Tongue (tissue), 2 donors: ENCODE data around the gene LIMCH1. TPM values are rescaled to one million over a fixed set of nuclear protein-coding genes. Genes with fewer than 3 reads are reported as not detected.
"Not testable (repeated sequence)": the region's sequence is repeated elsewhere in the genome, so short reads cannot be mapped to it uniquely, and the experiment has no call there.

Source experiments
- DNase-seq: peaks from one replicate; pipeline ENCODE4 v3.0.0-alpha.2; 2015
- total RNA-seq: library from RNA; depleted of rRNA; stranded (reverse); fragments of >200 nt; gene quantifications from one replicate; pipeline ENCODE4 v1.2.3, GENCODE V29; 2014

The LIMCH1 gene
- total RNA-seq, 1 donor from 2014 or later = 177 TPM

GRCh38 chr4:41645728-41646390 is 107.9 kb downstream of the LIMCH1 start:
- no peak for DNase-seq

- no peak for DNase-seq
Observed at GRCh38 chr4:41646862-41647261, 108.9 kb downstream of the LIMCH1 start.

- no peak for DNase-seq
Observed at GRCh38 chr4:41647383-41647782, 109.4 kb downstream of the LIMCH1 start.

- not testable (repeated sequence) for DNase-seq
Observed at GRCh38 chr4:41651150-41651549, 113.2 kb downstream of the LIMCH1 start.

- no peak for DNase-seq
Observed at GRCh38 chr4:41652971-41653370, 115.0 kb downstream of the LIMCH1 start.

- DNase-seq = no peak
Observed at GRCh38 chr4:41653523-41653922, 115.6 kb downstream of the LIMCH1 start.

DNA sequence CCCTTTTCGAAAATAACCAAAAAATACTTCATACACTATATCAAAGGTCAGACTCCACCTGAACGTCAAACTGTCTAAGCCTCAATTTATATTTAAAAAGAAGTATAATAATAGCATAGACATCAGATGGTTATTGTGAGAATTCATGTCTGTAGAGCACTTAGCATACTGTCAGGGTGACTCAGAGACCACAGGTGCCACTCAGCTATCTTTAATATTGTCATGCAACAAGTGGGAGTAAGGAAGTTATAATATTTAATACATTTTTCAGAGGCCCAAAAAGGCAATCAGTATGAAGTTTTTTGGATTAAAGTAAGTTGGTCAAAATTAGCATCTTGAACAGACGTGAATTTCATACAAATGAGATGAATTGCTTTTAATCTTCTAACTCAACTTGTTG is 117.2 kb downstream of the LIMCH1 start:
- DNase-seq = no peak

DNA sequence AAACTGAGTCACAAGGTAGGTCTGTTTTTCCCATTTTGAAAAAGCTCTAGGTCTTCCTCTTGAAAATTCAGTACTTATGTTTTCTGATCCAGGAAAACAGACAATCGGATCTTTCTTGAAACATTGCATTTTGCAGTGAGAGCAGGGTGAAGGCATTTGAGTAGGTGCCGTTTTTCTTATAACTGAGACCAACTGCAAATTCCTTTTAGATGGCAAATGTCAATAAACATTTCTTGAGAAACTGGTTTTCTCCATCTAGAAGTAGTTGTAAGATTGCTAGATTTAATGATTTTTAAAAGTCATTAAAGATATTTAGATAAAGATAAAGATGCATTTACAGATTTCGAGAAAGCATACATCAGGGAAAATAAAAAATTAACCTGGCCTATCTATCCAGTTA is 118.1 kb downstream of the LIMCH1 start:
- DNase-seq = no peak

- DNase-seq = peak; percentile 54
Observed at GRCh38 chr4:41656572-41657520, 118.9 kb downstream of the LIMCH1 start.

- DNase-seq = no peak
Observed at GRCh38 chr4:41657561-41657960, 119.6 kb downstream of the LIMCH1 start.

DNA sequence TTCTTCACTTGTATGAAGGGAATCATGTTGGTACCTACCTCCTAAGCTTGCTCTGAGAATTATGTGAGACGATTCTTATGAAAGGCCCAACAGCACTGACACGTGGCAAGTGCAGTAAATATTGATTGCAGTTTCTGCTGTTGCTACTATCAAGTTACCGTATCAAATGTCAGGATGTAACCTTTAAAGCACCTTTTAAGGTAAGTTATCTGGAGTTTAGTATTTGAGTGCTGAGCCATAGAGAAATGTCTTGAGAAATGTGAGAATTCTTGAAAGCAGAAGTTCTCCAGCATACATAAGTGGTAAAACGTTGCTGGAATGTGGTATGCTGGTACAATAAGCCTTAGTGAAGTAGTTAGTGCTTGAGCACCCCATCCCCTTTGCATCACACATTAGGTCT is 120.2 kb downstream of the LIMCH1 start:
- no peak for DNase-seq

DNA sequence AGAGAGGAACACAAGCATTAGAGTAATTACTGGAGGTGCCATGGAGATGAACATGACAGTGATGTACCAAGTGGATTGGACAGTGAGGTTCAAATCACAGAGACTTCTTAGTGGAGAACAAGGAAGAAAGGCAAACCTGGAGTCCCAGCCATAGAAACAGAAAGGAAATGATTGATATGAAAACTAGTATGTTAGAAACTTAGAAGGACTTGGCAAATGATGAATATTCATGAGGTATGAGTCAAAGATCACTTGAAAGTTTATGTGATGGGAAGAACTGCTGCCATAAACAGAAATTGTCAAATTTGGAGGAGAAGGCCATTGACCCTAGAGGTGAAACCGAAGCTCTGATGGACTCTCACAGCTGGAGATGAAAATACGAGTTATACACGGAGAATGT is 122.4 kb downstream of the LIMCH1 start:
- no peak for DNase-seq

DNA sequence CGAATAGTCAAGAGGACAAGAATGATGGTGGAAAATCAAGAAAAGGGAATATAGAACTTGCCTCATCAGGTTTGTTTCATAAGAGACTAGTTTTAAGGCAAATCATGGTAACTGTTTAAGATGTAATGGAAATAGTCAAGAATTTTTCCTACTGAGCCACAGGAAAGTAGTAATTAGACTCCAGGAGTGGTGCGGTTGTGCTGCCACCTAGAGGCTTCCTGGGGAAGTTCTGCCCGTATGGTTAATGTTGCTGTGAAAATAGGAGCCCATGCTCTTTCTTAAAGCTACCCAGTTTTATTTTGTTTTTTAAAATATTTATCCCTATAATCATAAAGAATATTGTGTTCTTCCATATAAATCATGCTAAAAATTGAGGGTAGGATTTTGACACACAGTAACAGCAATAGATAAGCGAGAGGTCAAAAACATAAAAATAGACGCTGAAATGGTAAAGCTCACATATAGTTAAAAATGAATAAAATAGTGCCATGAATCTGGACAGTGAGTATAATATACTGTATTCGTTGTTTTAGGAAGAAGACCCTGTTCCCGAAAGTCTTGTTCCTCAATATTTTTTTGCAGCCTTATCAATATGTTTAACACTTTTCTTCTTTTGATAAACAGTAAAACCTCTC is 123.6 kb downstream of the LIMCH1 start:
- DNase-seq = peak; percentile 84

DNA sequence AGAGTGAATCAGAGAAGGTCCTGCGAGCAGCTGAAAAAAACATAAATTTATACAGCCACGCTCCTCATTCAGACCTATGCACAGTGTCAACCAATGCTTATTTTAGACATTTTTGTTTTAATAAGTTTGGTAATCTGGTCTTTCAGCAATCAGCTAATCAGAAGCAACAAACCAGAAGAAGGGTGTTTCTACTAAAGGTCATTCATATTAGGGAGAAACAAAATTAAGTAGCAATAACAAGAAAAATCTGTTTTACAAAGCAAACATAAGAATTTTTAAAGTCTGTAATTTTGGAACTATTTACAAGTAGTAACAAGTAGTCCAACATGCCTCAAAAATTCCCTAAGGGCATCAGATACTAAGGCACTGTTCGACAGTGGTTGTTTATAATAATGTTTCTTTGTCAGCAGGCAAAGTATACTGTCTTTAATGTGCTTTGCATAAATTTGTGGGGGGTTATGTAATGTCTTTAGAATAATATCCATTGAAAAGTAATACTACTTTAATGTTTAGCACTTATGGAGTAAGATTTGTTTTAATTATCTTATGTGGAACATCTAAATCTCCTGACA is 127.8 kb downstream of the LIMCH1 start:
- DNase-seq = no peak

DNA sequence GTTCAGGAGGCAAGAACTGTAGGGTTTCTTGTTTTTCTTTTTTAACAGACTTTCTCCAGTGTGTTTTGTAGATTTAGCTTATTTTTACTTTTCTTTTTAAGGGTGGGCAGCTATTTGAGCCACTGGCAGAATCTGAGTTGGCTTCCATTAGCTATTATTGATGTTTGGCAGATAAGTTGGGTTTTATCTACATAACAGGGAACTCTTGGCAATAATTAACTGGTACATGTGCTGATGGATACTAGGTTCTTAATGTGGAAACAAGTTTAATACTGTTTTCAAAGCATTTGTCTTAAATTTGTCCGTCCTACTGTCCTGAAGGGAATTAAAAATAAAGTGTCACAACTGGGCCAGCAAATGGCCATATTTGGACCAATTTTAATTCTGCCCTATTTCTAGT is 130.1 kb downstream of the LIMCH1 start:
- no peak for DNase-seq

DNA sequence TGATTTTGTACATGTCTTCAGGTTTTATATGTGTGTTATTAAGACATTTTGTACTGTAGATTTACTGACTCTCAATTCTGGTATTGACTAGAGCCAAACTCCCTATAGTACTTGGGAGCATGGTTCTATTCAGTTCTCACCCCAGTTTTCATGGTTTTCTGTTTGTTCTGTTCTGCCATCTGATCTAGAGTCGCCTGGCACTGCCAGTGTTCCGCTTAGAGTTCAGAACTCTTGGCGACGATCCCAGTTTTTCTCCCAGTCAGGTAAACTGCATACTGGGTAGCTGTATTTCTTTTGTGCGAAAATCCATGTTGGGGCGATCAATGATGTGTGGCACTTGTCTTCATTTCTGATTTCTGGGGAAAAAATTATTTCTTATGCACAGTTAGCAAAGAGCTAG is 132.6 kb downstream of the LIMCH1 start:
- no peak for DNase-seq

- DNase-seq = no peak
Observed at GRCh38 chr4:41670982-41671381, 133.0 kb downstream of the LIMCH1 start.

GRCh38 chr4:41678086-41678816 is 140.3 kb downstream of the LIMCH1 start:
- no peak for DNase-seq

- no peak for DNase-seq
Observed at GRCh38 chr4:41678951-41679350, 141.0 kb downstream of the LIMCH1 start.

DNA sequence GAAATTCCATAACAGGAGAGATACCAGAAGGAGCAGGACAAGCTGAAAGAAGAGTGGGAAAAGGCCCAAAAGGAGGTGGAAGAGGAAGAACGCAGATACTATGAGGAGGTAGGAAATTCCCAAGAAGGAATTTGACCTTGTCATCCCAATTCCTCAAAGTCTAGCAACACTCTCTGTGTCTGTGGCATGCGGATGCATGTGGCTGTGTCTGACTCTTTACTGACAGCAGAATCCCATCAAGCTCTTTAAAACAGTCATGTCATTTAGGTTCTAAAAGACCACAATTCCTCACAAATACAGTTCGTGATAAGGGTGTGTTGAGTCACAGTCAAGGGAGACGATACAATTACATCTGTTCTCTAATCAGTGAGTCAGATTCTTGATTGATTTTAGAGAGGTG is 142.0 kb downstream of the LIMCH1 start:
- no peak for DNase-seq

- DNase-seq = no peak
Observed at GRCh38 chr4:41681054-41681453, 143.1 kb downstream of the LIMCH1 start.

GRCh38 chr4:41683326-41683725 is 145.4 kb downstream of the LIMCH1 start:
- DNase-seq = no peak
